Endometrial microvascular endothelial cells (primary cell): ENCODE results near the gene KRTAP10-9. TPM values are rescaled to one million over a fixed set of nuclear protein-coding genes. Genes with fewer than 3 reads are reported as not detected.
"Not testable (repeated sequence)": the region's sequence is repeated elsewhere in the genome, so short reads cannot be mapped to it uniquely, and the experiment has no call there.

Experiments used
- in situ Hi-C: cut with HindIII; loops from 2 replicates; pipeline ENCODE4 v1.10.0; 2017; ENCODE audit warnings: low sequenced_read_pairs, low pct_unique_long_range_greater_than_20kb; ENCODE audit errors: inconsistent ontology term
- total RNA-seq: library from RNA; depleted of rRNA; stranded (reverse); fragments of >200 nt; gene quantifications from one replicate; pipeline ENCODE4 v1.2.3, GENCODE V29; 2015; ENCODE audit errors: inconsistent ontology term

The KRTAP10-9 gene
- total RNA-seq, 1 donor from 2014 or later, result not detected

DNA sequence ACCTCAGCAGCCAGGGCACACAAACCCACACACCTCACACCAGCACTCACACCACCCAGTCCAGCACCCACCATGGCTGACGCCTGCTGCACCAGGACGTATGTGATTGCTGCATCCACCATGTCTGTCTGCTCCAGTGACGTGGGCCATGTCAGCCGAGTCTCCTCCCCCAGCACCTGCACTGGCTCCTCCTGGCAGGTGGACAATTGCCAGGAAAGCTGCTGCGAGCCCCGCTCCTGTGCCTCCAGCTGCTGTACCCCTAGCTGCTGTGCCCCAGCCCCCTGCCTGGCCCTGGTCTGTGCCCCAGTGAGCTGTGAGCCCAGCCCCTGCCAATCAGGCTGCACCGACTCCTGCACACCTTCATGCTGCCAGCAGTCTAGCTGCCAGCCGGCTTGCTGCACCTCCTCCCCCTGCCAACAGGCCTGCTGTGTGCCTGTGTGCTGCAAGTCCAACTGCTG is 14.8 kb upstream of the KRTAP10-9 start, which contains the start of gene KRTAP10-8:
Gene KRTAP10-8 (plus strand): TSS at position 51 of the 458 bp plus-strand sequence. CDS start 22 bp downstream, at position 73.
- in situ Hi-C loops, result no loop called here

GRCh38 chr21:44612669-44613229 is 14.1 kb upstream of the KRTAP10-9 start:
- in situ Hi-C loops, result no loop called here

GRCh38 chr21:44613386-44614155 is 13.3 kb upstream of the KRTAP10-9 start:
- in situ Hi-C loops, result no loop called here

GRCh38 chr21:44614161-44614631 is 12.7 kb upstream of the KRTAP10-9 start:
- in situ Hi-C loops, result no loop called here

DNA sequence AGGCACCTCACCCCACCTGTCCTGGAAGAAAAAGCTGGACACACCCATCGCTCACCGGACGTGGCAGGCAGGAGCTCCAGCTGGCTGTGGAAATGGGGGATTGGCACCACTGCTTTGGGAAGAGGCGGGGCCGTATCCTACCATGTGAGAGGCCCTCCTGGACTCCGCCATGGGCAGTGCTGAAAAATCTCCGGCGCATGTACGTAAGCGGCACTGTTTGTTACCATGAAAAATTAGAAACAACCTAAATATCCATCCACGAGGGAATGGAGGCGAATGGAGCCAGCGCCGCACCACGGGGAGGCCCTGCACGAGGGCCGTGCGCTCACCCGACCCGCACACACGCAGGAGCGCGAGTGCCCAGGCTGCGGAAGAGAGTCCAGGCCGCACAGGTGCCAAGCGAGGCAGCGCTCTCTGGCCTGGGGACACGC is 11.9 kb upstream of the KRTAP10-9 start:
- in situ Hi-C loops, result no loop called here

DNA sequence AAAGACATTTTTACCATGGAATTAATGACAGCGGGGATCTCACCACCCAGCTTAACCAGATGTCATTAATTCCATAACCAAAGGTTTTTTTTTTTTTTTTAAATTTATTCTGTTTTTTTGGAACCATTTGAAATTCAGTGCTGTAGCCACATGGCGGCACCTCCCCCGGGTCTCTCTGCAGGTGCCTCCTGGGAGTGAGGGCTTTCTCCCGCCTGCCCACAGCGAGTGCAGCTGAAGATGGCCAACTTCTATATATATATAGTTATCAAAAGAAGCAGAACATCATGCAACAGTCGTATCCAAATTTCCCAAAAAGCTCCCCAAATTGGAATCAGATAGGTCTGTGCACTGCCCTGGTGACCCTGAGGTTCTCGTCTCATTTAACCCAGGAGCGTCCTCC is 11.4 kb upstream of the KRTAP10-9 start:
- in situ Hi-C loops, result no loop called here

DNA sequence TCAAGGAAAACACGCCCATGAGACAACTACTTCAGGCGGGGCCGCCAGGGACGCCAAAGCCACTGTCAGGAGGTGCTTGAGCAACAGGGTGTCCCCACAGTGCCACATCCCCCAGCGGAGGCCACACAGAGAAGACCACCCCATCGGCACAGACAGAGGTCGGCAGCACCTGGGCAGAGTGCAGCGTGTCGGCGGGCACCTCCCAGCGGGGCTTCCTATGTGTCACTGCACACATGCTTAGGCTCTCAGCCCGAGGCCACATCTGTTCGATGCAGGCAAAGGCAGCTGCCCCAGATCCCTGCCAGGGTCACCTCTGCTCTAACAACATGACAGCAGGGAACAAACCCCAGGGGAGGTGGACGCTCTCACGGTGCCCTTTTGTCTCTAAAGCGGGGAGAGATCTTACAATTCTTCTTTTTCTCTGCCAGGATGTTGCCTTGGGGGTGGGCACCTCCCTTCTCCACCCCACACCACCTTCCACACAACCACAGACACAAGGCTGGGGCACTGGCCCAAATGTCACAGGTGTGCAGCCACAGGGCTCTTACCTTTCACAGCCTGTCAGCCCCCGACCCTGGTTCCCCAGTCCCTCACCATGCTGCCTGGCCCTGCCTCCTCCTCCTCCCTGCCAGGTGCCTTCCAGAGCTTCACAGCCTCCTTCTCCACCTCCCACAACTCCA is 10.8 kb upstream of the KRTAP10-9 start:
- in situ Hi-C loops, result no loop called here

GRCh38 chr21:44616591-44616926 is 10.3 kb upstream of the KRTAP10-9 start:
- in situ Hi-C loops, result no loop called here

DNA sequence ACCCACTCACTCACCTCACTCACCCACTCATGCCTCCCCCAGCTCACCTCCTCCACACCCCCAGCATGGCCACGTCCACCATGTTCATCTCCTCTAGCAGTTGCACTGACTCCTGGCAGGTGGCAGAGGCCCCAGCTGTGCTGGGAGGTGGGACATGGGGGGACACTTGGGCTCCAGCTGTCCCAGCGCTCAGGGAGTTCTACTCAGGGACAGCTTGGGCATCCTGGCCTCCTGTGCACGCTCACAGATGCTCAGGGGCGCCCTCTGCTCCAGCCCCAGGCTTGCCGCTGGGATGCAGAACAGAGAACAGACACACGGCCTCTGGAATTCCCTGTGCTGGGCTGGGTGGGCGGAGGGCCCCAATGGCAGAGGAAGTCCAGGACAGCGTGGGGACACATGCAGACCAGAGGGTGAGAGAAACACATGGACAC is 9.8 kb upstream of the KRTAP10-9 start:
- in situ Hi-C loops, result no loop called here

GRCh38 chr21:44618504-44618903 is 8.4 kb upstream of the KRTAP10-9 start:
- in situ Hi-C loops, result no loop called here

- in situ Hi-C loops, result no loop called here
These were observed 8.0 kb upstream of the KRTAP10-9 start for GRCh38 chr21:44618909-44619308.

DNA sequence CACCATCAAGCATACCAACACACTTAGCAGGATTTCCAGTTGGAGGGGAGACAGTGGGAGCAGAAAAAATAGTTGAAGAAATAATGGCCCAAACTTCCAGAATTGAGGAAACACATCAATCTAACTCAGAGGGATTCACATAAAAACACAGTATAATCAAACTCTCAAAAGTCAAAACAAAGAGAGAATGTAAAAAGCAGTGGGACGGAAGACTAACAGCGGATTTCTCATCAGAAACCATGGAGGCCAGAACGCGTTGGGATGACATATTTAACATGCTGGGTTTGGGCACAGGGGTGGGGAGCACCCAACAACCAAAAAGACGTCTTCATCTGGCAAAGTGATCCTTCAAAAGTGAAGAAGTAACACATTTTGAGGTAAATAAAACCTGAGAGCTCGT is 7.0 kb upstream of the KRTAP10-9 start:
- in situ Hi-C loops, result no loop called here

DNA sequence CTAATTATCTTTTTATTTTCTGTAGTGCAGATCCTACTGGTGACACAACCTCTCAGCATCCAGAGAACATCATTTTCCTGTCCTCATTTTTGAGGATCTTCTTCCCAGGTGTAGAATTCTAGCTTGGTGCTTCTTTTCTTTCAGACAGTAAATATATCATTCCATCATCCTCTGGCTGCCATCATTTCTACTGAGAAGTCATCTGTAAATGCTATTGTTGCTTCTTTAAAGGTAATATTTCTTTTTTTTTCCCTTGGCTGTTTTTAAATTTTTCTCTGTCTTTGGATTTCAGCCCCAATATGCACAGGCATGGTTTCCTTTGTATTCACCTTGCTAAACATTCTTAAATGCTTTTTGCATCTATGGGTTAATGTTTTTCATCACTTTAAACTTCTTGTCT is 3.3 kb upstream of the KRTAP10-9 start:
- in situ Hi-C loops, result no loop called here

GRCh38 chr21:44625756-44626155 is 1.1 kb upstream of the KRTAP10-9 start:
- in situ Hi-C loops, result no loop called here

GRCh38 chr21:44626262-44626661 is 631 bp upstream of the KRTAP10-9 start:
- in situ Hi-C loops, result no loop called here

DNA sequence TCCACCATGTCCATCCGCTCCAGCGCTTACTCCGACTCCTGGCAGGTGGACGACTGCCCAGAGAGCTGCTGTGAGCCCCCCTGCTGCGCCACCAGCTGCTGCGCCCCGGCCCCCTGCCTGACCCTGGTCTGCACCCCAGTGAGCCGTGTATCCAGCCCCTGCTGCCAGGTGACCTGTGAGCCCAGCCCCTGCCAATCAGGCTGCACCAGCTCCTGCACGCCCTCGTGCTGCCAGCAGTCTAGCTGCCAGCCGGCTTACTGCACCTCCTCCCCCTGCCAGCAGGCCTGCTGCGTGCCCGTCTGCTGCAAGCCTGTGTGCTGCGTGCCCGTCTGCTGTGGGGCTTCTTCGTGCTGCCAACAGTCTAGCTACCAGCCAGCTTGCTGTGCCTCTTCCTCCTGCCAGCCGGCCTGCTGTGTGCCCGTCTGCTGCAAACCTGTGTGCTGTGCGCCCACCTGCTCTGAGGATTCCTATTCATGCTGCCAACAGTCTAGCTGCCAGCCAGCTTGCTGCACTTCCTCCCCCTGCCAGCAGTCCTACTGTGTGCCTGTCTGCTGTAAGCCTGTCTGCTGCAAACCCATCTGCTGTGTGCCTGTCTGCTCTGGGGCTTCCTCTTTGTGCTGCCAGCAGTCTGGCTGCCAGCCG is 409 bp downstream of the KRTAP10-9 start:
- in situ Hi-C loops, result not testable (repeated sequence)

DNA sequence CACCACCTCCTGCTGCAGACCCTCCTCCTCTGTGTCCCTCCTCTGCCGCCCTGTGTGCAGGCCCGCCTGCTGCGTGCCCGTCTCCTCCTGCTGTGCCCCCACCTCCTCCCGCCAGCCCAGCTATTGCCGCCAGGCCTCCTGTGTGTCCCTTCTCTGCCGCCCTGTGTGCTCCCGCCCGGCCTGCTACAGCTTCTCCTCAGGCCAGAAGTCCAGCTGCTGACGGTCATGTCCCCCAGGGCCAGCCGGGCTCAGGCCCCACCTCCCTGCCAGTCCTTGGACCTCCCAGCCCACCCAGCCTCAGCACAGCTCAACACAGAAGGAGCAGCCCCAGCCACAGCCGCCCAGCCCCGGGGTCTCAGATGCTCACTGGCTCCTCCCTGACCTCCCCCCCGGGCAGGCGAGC is 939 bp downstream of the KRTAP10-9 start:
- in situ Hi-C loops, result not testable (repeated sequence)

GRCh38 chr21:44628707-44629391 is 2.0 kb downstream of the KRTAP10-9 start:
- in situ Hi-C loops, result no loop called here

DNA sequence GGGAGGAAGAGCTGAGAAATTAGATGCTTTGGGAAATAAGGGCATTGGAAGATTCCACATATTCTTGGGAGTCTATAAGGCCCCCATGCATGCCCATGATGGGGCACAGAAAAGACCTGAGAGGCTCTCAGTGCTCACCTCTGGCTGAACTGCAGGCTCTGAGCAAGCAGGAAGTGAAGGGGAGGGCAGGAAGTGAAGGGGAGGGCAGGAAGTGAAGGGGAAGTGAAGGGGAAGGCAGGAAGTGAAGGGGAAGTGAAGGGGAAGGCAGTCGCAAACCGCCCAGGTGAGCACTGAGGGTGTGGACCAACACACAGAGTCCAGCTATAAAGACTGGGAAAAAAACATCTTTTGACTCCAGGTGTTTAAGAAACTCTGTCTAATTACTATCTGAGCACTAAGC is 3.5 kb downstream of the KRTAP10-9 start:
- in situ Hi-C loops, result no loop called here
